Heart left ventricle (tissue), 16 donors: Measurements from ENCODE around the gene GAS2L3. TPM values are rescaled to one million over a fixed set of nuclear protein-coding genes. Genes with fewer than 3 reads are reported as not detected.
A peak's percentile ranks its signal among the peaks of the same experiment; 100 is the strongest.
"Not testable (repeated sequence)": the region's sequence is repeated elsewhere in the genome, so short reads cannot be mapped to it uniquely, and the experiment has no call there.

Experiments
- ATAC-seq, 4 donors: fragments of 200-7000 bp; cut with Tn5 transposase; one replicate each; pipeline ENCODE4 v1.9.1; 2020 to 2022; ENCODE audit warnings: moderate library complexity in 4 of 4, mild to moderate bottlenecking in 3 of 4, moderate number of reproducible peaks in 1 of 4
- DNase-seq, 5 donors: peaks; one replicate each; pipeline ENCODE4 v3.0.0-alpha.2; 2020
- H3K27ac ChIP-seq, 12 donors: fragments of 200-600 bp; sonication (generic) in 4 of 12; one replicate each; pipeline versions ENCODE4 v1.5.0 to v1.8.0; 2016 to 2022; ENCODE audit warnings: mild to moderate bottlenecking in 2 of 12
- H3K27me3 ChIP-seq, 9 donors: fragments of 200-600 bp; sonication (generic) in 2 of 9; one replicate each; pipeline versions ENCODE4 v1.5.1 to v1.8.0; 2016 to 2022; ENCODE audit warnings: mild to moderate bottlenecking in 3 of 9
- H3K36me3 ChIP-seq, 9 donors: fragments of 200-600 bp; sonication (generic) in 2 of 9; one replicate each; pipeline versions ENCODE4 v1.5.0 to v1.8.0; 2018 to 2022; ENCODE audit warnings: mild to moderate bottlenecking in 2 of 9
- H3K4me1 ChIP-seq, 12 donors: fragments of 200-600 bp; sonication (generic) in 4 of 12; one replicate each; pipeline versions ENCODE4 v1.5.0 to v1.8.0; 2016 to 2022; ENCODE audit warnings: mild to moderate bottlenecking in 3 of 12
- H3K4me3 ChIP-seq, 12 donors: fragments of 200-600 bp; sonication (generic) in 4 of 12; one replicate each; pipeline versions ENCODE4 v1.5.0 to v1.8.0; 2017 to 2022; ENCODE audit warnings: mild to moderate bottlenecking in 9 of 12, moderate library complexity in 4 of 12
- H3K9me3 ChIP-seq, 12 donors: fragments of 200-600 bp; sonication (generic) in 4 of 12; one replicate each; pipeline versions ENCODE4 v1.5.0 to v1.8.0; 2016 to 2022; ENCODE audit warnings: mild to moderate bottlenecking in 1 of 12
- POLR2A ChIP-seq, 2 donors: fragments of 450-650 bp; IDR thresholded peaks; one replicate each; pipeline ENCODE4 v1.6.1; 2017; ENCODE audit warnings: antibody characterized with exemption in 2 of 2, mild to moderate bottlenecking in 2 of 2, moderate library complexity in 2 of 2
- WGBS, 4 donors: extraction: QIAGEN DNeasy Blood & Tissue Kit in 2 of 4; methylation state at CpG; one replicate each; pipeline versions ENCODE4 v1.1.5 to v1.1.7; 2013 to 2018; 5-methylcytosine and 5-hydroxymethylcytosine counted together
- intact Hi-C, 10 donors: fragments of 100-400 bp; cut with DNase I; formaldehyde crosslinking; loops; one replicate each; pipeline versions ENCODE4 v1.11.1 to v1.14.2; 2022
- polyA plus RNA-seq, 2 donors: library from polyadenylated mRNA; stranded (reverse); fragments of 200-250 nt; gene quantifications; one replicate each; pipeline ENCODE4 v1.2.3, GENCODE V29; 2013
- total RNA-seq, 9 donors: library from RNA; depleted of rRNA in 2 of 9; stranded (reverse); fragments of >200 nt in 2 of 9; fragmentation: NEBNext Ultra II Directional in 3 of 9; extraction: Animal tissue kit (Norgen Biotek cat#: 25700) in 3 of 9; gene quantifications; one replicate each; pipeline versions ENCODE4 v1.1.0 to v1.2.4, GENCODE V29; 2016 to 2023
- TF ChIP-seq, protein P1 (sequence below), 12 donors: fragments of 200-600 bp; sonication (generic) in 4 of 12; IDR thresholded peaks; one replicate each; pipeline versions ENCODE4 v1.5.0 to v1.8.0; 2018 to 2022; ENCODE audit warnings: antibody characterized with exemption in 12 of 12, mild to moderate bottlenecking in 5 of 12
- donor health status: ischemic (EF 13 %, LVEDD 7.1; RV severe dilation, severe dysfunction).
- donor health status: healthy with polysubstance abuse.
- donor health status: DM: no; HTN: yes; CAD: no.
- donor health status: DM: no; HTN: no; CAD: no.
- donor health status: ischemic (EF 25% LVEDD 6.9; RV normal size, moderate dysfunction).
- donor health status: ischemic (EF 25% LVEDD 5.7; RV mildly dilated, moderate dysfunction).
- donor health status: healthy.
- donor health status: DM: yes; HTN: yes; CAD: no.
- donor health status: ischemic (EF 35%, LVEDD 5.7; RV mildly dilated, moderate dysfunction).
- donor health status: nonischemic (EF 11% LVEDD 7.7; RV severe dilation, severe dysfunction).
- donor health status: DM: yes; HTN: yes; CAD: no.
- donor health status: PGD.
- donor health status: ischemic (EF 29% LVEDD 5.4; RV normal size, mild dysfunction).
- donor health status: nonischemic (EF 23%, LVEDD 6.1; RV moderate dilation, normal function).

Gene GAS2L3
- total and polyA plus RNA-seq, 11 donors, result 0.47 to 13.2 (median 1.5) TPM

- ATAC-seq (no peak), DNase-seq (no peak)
- Histone ChIP-seq H3K9me3 (no peaks in the 10 kb centered on the region), H3K36me3 (no peaks in the 10 kb centered on the region), H3K27ac (no peak overlapping the region), H3K4me3 (no peak overlapping the region), H3K4me1 (no peaks in the 10 kb centered on the region), H3K27me3 (no peaks in the 10 kb centered on the region)
- 55 to 69% (median 61%) methylated on average over 4 of the region's 4 CpGs for WGBS, 4 donors
- intact Hi-C loops, result no loop called here
- TF ChIP-seq, protein P1, sequence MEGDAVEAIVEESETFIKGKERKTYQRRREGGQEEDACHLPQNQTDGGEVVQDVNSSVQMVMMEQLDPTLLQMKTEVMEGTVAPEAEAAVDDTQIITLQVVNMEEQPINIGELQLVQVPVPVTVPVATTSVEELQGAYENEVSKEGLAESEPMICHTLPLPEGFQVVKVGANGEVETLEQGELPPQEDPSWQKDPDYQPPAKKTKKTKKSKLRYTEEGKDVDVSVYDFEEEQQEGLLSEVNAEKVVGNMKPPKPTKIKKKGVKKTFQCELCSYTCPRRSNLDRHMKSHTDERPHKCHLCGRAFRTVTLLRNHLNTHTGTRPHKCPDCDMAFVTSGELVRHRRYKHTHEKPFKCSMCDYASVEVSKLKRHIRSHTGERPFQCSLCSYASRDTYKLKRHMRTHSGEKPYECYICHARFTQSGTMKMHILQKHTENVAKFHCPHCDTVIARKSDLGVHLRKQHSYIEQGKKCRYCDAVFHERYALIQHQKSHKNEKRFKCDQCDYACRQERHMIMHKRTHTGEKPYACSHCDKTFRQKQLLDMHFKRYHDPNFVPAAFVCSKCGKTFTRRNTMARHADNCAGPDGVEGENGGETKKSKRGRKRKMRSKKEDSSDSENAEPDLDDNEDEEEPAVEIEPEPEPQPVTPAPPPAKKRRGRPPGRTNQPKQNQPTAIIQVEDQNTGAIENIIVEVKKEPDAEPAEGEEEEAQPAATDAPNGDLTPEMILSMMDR (IDR thresholded peaks at IDR 0.05), result no peak
- no peak for TF ChIP-seq POLR2A (IDR thresholded peaks at IDR 0.05)
Measured at GRCh38 chr12:100632445-100632892, 59.0 kb downstream of the GAS2L3 start.

- H3K36me3 ChIP-seq, ATAC-seq, H3K4me3 ChIP-seq, intact Hi-C loops, DNase-seq, H3K4me1 ChIP-seq, H3K27ac ChIP-seq, H3K9me3 ChIP-seq, H3K27me3 ChIP-seq: not testable (repeated sequence)
- WGBS, 4 donors, result 94 to 96% (median 95%) methylated on average over 11 of the region's 11 CpGs
Measured at GRCh38 chr12:100633082-100633785, 59.8 kb downstream of the GAS2L3 start.

DNA sequence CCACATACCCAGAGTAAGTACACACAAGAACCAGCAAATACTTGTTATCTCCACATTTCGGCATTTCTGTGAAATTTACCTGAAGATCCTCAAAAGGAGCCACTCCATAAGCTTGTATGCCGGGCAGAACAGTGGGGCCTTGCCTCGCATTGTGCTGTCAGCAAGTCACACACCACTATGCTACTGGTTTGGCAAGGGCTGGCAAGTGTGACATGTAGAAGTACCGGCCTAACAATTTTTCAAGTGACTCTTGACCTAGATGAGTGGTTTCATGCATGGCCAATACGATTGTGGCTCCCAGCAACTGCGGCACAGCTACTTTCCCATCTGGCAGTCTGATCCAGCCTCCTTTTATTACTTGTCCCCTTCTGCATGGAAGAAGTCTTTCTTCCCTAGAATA lies 69.8 kb downstream of the GAS2L3 start:
- intact Hi-C loops, result no loop called here
- Histone ChIP-seq H3K9me3 (peaks cover 0 to 11% (median 0%) of the 10 kb centered on the region in 12 donors), H3K4me3 (no peak overlapping the region), H3K27ac (no peak overlapping the region), H3K27me3 (no peaks in the 10 kb centered on the region), H3K36me3 (no peaks in the 10 kb centered on the region), H3K4me1 (no peaks in the 10 kb centered on the region)
- TF ChIP-seq POLR2A (IDR thresholded peaks at IDR 0.05), result no peak
- TF ChIP-seq, protein P1 (IDR thresholded peaks at IDR 0.05), result no peak
- ATAC-seq (no peak), DNase-seq (no peak)
- 85 to 97% (median 91%) methylated on average over 6 of the region's 6 CpGs for WGBS, 4 donors

GRCh38 chr12:100646896-100647295 lies 73.4 kb downstream of the GAS2L3 start:
- 85 to 88% (median 87%) methylated on average over 8 of the region's 8 CpGs for WGBS, 4 donors
- no peak overlapping the region for H3K4me3 ChIP-seq
- H3K4me1 ChIP-seq, result no peaks in the 10 kb centered on the region
- no peaks in the 10 kb centered on the region for H3K27me3 ChIP-seq
- H3K36me3 ChIP-seq, result no peaks in the 10 kb centered on the region
- intact Hi-C loops, result no loop called here
- H3K9me3 ChIP-seq, result peaks cover 0 to 11% (median 0%) of the 10 kb centered on the region in 12 donors
- no peak overlapping the region for H3K27ac ChIP-seq
- no peak for TF ChIP-seq POLR2A (IDR thresholded peaks at IDR 0.05)
- TF ChIP-seq, protein P1 (IDR thresholded peaks at IDR 0.05), result no peak
- DNase-seq (no peak), ATAC-seq (no peak)

DNA sequence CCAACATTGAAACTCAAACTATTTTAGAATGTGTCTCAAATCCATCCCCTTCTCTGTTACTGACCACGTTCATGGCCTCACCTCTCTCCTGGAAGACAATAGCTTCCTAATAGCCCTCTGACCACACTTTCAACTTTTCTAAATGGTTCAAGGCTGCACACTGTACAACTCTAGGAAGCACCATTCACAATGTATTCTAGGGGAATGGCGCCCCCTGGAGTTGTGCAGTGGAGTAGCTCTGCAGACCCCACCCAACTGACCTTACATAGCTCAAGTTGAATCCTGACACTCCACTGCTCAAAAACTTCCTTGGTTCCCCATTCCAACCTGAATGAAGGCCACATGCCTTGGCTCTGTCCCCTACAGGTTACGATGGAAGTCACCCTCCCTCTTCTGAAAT lies 77.6 kb downstream of the GAS2L3 start:
- H3K27ac ChIP-seq, result no peak overlapping the region
- 76 to 89% (median 82%) methylated on average over 3 of the region's 3 CpGs for WGBS, 4 donors
- intact Hi-C loops, result no loop called here
- TF ChIP-seq, protein P1 (IDR thresholded peaks at IDR 0.05), result peak in 2 of 12 donors; percentile 7 to 17
- TF ChIP-seq POLR2A (IDR thresholded peaks at IDR 0.05), result no peak
- H3K9me3 ChIP-seq, result no peaks in the 10 kb centered on the region
- no peaks in the 10 kb centered on the region for H3K4me1 ChIP-seq
- H3K4me3 ChIP-seq, result no peak overlapping the region
- no peaks in the 10 kb centered on the region for H3K27me3 ChIP-seq
- ATAC-seq (no peak), DNase-seq (no peak)
- H3K36me3 ChIP-seq, result no peaks in the 10 kb centered on the region
